Effector memory CD8-positive, alpha-beta T cell (primary cell): ENCODE data around the gene TTC13.

Experiments
- ATAC-seq: fragments of 150-1000 bp; cut with Tn5 transposase; replicated peaks from 2 replicates; pipeline ENCODE4 v1.10.0; 2021; ENCODE audit warnings: mild to moderate bottlenecking, moderate library complexity
- DNase-seq, 3 experiments: peaks; one replicate each; pipeline ENCODE4 v3.0.0; 2021
- H3K27ac Mint-ChIP-seq, 2 donors: one replicate each; pipeline ENCODE4 v1.8.0; 2022; ENCODE audit warnings: mild to moderate bottlenecking in 2 of 2, mixed read lengths in 2 of 2, moderate library complexity in 2 of 2
- H3K27me3 Mint-ChIP-seq, 2 donors: one replicate each; pipeline ENCODE4 v1.8.0; 2022; ENCODE audit warnings: mixed read lengths in 2 of 2
- H3K36me3 Mint-ChIP-seq: one replicate; pipeline ENCODE4 v1.8.0; 2022; ENCODE audit warnings: mild to moderate bottlenecking, moderate library complexity, mixed read lengths; ENCODE audit not compliant: insufficient read depth
- H3K4me1 Mint-ChIP-seq, 2 donors: one replicate each; pipeline ENCODE4 v1.8.0; 2022; ENCODE audit warnings: low read depth in 2 of 2, mixed read lengths in 2 of 2
- H3K4me3 Mint-ChIP-seq, 2 donors: one replicate each; pipeline ENCODE4 v1.8.0; 2022; ENCODE audit warnings: mild to moderate bottlenecking in 2 of 2, mixed read lengths in 2 of 2, moderate library complexity in 2 of 2
- H3K9me3 Mint-ChIP-seq, 2 donors: one replicate each; pipeline ENCODE4 v1.8.0; 2022; ENCODE audit warnings: mixed read lengths in 2 of 2

The TTC13 gene

DNA sequence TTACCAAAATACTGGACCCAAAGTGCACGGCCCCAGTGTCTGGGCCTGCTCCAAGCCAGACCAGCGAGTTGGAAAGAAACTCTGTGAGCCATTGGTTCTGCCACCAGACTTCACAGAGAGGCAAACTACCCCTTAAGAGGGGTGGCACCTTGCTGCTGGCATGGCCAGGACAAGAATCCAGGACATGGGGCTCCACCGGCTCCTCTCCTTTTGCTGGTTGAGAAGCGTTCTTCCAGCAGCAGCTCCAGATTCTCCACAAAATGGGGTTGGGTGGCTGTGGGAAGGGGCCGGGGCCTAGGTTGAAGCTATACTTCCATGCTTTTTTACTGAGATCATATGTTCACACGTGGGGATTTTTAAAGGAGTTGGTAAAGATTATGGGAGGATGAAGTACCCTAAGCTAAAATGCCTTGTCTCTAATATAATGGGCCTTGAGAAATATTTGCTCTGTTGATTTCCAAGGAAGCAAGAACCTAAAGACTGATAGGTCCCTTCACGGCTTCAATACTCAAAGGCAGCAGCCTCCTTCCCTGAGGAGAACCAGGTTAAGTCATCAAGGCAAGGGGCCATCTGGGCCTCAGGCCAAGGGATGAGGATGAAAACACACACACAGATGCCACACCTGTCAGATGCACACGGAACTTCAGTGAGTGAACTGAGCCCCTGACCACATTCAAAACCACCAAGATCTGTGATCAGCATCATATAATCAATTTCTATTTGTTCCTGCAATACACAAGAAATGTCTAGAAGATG is 113.4 kb downstream of the TTC13 start:
- no peaks in the 10 kb centered on the region for H3K9me3 Mint-ChIP-seq
- H3K27me3 Mint-ChIP-seq: peaks cover 0 to 21% of the 10 kb centered on the region in 2 donors
- no peak for DNase-seq
- H3K4me3 Mint-ChIP-seq: no peak overlapping the region
- peaks cover 12 to 22% of the 10 kb centered on the region in 2 donors for H3K4me1 Mint-ChIP-seq
- no peaks in the 10 kb centered on the region for H3K36me3 Mint-ChIP-seq
- no peak for ATAC-seq
- H3K27ac Mint-ChIP-seq: no peak overlapping the region

DNA sequence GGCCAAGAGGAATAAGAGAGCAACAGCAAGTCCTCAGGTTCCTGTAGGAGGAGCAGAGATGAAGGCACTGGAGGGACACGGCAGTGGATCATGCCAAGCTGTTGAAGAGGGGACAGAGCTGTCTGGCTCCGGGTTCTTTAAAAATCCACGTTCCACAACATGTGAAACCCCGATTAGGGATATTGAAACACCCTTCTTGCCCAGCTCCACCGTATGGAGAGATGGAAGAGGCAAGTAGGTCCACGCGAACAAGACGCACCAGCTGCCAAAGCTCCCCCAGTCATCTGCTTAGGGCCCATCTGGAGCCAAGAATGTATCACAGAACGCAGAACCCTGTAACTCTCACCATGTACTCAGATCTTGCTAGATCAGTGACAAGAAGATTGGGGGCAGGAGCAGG is 114.2 kb downstream of the TTC13 start:
- Mint-ChIP-seq H3K9me3 (no peaks in the 10 kb centered on the region), H3K27ac (no peak overlapping the region), H3K36me3 (no peaks in the 10 kb centered on the region), H3K4me1 (peaks cover 12 to 21% of the 10 kb centered on the region in 2 donors), H3K27me3 (peaks cover 0 to 13% of the 10 kb centered on the region in 2 donors), H3K4me3 (no peak overlapping the region)
- DNase-seq (no peak), ATAC-seq (no peak)

DNA sequence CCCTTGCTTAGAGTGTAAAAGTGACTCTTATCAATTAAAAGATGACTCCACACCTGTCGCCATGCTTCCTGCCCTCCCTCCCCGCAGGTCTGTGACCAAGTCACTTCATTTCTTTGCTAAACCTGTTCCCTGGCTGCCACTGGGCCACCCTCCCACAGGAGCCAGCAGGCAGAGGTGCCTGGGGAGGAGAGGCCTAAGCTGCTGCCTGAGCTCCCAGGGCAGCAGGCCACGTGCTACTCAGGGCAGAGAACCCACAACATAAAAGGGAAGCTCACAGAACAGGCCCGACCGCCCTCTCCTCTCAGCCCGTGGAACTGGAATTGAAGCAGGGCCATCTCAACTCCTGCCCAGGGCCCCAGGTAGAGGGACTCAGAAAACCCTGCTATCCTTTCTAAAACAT is 115.2 kb downstream of the TTC13 start:
- H3K27ac Mint-ChIP-seq: no peak overlapping the region
- no peaks in the 10 kb centered on the region for H3K36me3 Mint-ChIP-seq
- ATAC-seq (no peak), DNase-seq (no peak)
- peaks cover 10 to 19% of the 10 kb centered on the region in 2 donors for H3K4me1 Mint-ChIP-seq
- H3K4me3 Mint-ChIP-seq: no peak overlapping the region
- H3K9me3 Mint-ChIP-seq: no peaks in the 10 kb centered on the region
- peaks cover 0 to 9% of the 10 kb centered on the region in 2 donors for H3K27me3 Mint-ChIP-seq

- H3K4me1 Mint-ChIP-seq: peaks cover 10 to 14% of the 10 kb centered on the region in 2 donors
- peaks cover 0 to 6% of the 10 kb centered on the region in 2 donors for H3K27me3 Mint-ChIP-seq
- H3K36me3 Mint-ChIP-seq: no peaks in the 10 kb centered on the region
- no peaks in the 10 kb centered on the region for H3K9me3 Mint-ChIP-seq
- no peak overlapping the region for H3K4me3 Mint-ChIP-seq
- no peak overlapping the region for H3K27ac Mint-ChIP-seq
- DNase-seq: no peak
- ATAC-seq: no peak
These were observed 116.6 kb downstream of the TTC13 start for GRCh38 chr1:230861970-230862595.

DNA sequence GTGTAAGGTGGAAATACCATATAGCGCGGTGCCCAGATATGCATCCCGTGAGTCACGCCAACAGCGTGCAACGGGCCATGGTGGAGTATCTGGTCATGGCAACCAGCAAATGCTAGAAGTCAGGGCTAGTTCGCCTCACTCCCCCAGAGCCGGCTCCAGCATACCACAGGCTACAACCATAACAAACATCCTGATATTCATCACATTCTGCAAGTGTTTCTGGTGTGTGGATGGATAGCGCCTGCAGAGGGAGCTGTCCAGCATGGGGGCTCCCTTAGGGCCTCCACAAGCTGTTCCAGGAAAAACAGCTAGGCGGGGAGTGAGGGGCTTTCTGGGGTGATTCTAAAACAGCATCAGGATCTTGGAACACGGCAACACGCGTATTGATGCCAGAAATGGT is 117.2 kb downstream of the TTC13 start:
- Mint-ChIP-seq H3K27me3 (no peaks in the 10 kb centered on the region), H3K36me3 (no peaks in the 10 kb centered on the region), H3K9me3 (no peaks in the 10 kb centered on the region), H3K27ac (no peak overlapping the region), H3K4me1 (peaks cover 6 to 10% of the 10 kb centered on the region in 2 donors), H3K4me3 (no peak overlapping the region)
- DNase-seq (no peak), ATAC-seq (no peak)

DNA sequence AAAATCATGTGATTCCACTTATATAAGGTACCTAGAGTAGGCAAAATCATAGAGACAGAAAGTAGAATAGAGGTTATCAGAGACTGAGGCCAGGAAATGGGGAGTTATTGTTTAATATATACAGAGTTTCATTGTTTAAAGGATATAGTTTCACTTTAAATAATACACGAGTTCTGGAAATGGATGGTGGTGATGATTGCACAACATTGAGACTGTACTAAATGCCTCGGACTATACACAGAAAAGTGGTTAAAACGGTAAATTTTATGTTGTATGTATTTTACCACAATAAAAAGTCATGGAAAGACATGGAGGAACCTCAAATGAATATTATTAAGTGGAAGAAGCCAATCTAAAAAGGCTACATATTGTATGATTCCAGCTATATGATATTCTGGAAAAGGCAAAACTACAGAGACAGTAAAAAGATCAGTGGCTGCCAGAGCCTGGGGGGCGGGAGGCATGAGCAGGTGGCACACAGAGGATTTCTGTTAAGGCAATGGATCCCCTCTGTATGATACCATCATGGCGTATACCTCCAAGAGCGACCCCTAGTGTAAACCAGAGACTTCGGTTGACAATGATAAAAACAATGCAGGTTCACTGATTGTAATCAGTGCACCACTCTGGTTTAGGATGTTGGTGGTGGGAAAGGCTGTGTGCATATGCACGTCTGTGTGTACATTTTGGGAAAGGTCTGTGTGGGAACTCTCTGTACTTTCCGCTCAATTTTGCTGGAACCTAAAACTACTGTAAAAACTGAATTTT is 117.9 kb downstream of the TTC13 start:
- DNase-seq (no peak), ATAC-seq (no peak)
- Mint-ChIP-seq H3K27ac (no peak overlapping the region), H3K9me3 (no peaks in the 10 kb centered on the region), H3K27me3 (no peaks in the 10 kb centered on the region), H3K36me3 (no peaks in the 10 kb centered on the region), H3K4me3 (no peak overlapping the region), H3K4me1 (peaks cover 6 to 10% of the 10 kb centered on the region in 2 donors)

DNA sequence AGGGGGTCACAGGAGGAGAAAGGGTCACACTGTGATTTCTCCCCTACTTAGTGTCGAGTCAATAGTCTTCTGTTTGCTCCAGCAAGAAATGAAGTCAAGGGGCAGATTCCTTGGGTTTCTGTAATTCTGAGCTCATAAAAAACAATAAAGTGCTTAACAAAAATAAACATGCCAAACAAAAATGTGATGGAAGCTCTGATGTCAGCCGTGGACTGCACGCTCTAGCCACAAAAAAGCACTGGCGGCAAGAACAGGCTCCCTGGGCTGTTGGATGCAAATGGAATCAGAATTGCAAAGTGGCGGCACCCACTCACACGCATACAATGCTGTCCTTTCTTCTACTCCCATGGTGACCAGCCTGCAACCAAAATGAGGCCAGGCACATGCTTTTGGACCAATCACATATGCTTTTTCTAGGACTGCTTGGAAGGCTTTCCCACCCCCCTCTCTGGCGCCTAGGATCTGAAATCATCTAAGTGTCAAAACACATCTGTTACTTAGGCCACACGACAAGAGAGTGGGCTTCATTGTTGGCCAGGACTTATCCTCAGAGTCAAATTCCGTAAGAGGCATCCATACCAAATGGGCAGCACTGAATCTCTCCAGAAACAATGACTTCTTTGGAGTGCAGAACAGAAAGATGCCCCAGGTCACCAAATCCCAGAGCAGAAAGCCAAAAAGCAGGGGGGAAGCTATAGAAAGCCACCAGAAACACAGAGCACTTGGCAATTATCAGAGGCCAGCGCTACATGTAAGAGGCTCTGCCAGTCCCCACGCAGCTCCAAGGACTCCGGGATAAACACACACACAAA is 119.5 kb downstream of the TTC13 start:
- DNase-seq: no peak
- no peaks in the 10 kb centered on the region for H3K9me3 Mint-ChIP-seq
- no peak overlapping the region for H3K4me3 Mint-ChIP-seq
- no peak overlapping the region for H3K27ac Mint-ChIP-seq
- H3K27me3 Mint-ChIP-seq: no peaks in the 10 kb centered on the region
- H3K4me1 Mint-ChIP-seq: peaks cover 6 to 10% of the 10 kb centered on the region in 2 donors
- no peaks in the 10 kb centered on the region for H3K36me3 Mint-ChIP-seq
- no peak for ATAC-seq

DNA sequence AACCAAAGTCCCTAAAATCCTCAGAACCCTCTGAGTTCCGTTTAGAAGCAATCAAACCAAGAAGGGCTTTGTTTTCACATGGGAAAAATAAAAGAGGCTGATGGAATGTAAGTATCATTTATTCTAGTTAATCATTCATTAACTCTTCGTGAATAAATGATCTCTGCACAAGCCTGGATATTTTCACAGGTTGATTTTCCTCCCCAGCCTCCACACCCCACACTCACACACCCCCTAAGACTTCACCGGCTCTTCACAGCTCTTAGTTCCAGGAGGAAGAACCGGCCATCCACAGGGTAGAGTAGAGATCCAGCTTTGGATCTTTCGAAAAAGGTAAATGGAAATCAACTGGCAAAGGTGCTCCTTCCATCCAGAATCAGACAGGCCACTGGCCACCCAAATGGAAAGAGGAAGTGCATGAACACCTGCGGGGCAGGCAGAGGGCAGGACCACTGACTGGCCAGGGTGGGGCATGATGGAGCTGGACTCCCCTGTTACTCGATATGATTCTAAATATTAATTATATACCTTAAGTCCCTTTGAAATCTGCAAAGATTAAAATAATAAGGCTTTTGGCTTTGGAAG is 120.3 kb downstream of the TTC13 start:
- no peak for DNase-seq
- H3K36me3 Mint-ChIP-seq: no peaks in the 10 kb centered on the region
- H3K27me3 Mint-ChIP-seq: no peaks in the 10 kb centered on the region
- ATAC-seq: no peak
- H3K27ac Mint-ChIP-seq: no peak overlapping the region
- no peaks in the 10 kb centered on the region for H3K9me3 Mint-ChIP-seq
- no peak overlapping the region for H3K4me3 Mint-ChIP-seq
- H3K4me1 Mint-ChIP-seq: peaks cover 3 to 7% of the 10 kb centered on the region in 2 donors

- Mint-ChIP-seq H3K4me1 (peaks cover 0 to 2% of the 10 kb centered on the region in 2 donors), H3K9me3 (no peaks in the 10 kb centered on the region), H3K27ac (no peak overlapping the region), H3K27me3 (no peaks in the 10 kb centered on the region), H3K36me3 (no peaks in the 10 kb centered on the region), H3K4me3 (no peak overlapping the region)
- ATAC-seq (no peak), DNase-seq (no peak)
These were observed 120.8 kb downstream of the TTC13 start for GRCh38 chr1:230857822-230858221.

GRCh38 chr1:230857077-230857476 is 121.6 kb downstream of the TTC13 start:
- ATAC-seq (no peak), DNase-seq (no peak)
- no peak overlapping the region for H3K27ac Mint-ChIP-seq
- H3K4me1 Mint-ChIP-seq: no peaks in the 10 kb centered on the region
- no peaks in the 10 kb centered on the region for H3K27me3 Mint-ChIP-seq
- H3K36me3 Mint-ChIP-seq: no peaks in the 10 kb centered on the region
- no peak overlapping the region for H3K4me3 Mint-ChIP-seq
- no peaks in the 10 kb centered on the region for H3K9me3 Mint-ChIP-seq
